ENCODE measurements around the gene CRIP2. TPM values are rescaled to one million over a fixed set of nuclear protein-coding genes. Genes with fewer than 3 reads are reported as not detected.

CRIP2 gene
- total and polyA plus RNA-seq, 2 of the 8 experiments (the other 6 are each of a cell fraction or from before 2014, with no cell fraction given), result 4.2 to 13.5 TPM

DNA sequence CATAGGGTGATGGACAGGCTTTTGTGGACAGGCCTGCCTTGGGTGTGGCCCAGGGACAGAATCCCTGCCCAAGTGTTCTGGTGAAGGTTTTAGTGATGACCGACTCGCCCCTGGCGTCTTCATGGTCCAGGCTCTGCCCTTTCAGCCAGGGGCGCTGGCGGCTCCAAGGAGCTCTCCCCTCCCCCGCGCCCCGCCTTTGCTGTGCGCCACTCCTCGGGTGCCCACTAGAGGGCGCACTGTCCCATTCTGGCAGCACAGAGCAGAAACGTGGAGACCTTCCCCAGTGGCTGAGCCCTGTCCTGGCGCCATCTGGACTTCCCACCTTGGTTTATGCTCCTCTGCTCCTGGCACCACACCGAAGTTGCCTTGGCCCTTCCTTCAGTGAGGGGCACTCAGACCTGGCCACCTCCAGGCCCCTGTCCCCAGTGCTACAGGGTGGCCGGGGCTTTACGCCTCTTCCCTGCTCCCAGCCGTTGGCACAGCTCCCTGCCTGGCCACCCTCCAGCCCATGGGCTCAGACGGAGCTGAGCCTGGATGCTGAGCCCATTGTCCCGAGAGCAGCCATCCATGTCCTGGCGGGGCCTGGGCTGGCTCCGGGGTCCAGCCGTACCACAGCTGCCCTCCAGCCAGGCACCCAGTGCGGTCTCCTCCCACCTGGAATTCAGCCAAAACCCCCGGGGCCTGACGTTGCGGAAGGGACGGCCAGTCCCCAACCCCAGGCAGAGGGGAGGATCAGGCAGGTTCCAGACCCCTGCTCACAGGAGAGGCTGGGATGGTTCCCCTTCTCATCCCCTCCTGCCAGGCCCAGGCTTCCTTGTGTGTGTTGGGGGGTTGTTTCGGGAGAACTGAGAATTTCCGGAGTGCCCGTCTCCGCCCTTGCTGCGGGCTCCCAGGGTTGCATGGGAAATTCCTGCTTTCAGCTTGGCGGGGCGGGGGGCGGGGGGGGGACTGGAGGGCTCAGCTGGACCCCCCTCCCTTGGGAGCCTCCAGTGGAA lies 6.5 kb downstream of the CRIP2 start:
- peak overlapping the region; percentile 78 for H3K18ac ChIP-seq (ENCODE audit: extremely low read depth, low read length)
- H3K9ac ChIP-seq (replicated peaks in 1 of 4; ENCODE audit: extremely low read depth in 1 of 4, low read depth in 3 of 4, low read length in 3 of 4), result peak overlapping the region in 2 of 4 experiments; percentile 70 to 73; a peak in 4 of 7 replicates
- H4K8ac ChIP-seq (ENCODE audit: extremely low read depth, insufficient read depth, low read length), result peak overlapping the region; percentile 95; the same call in 1 of the 2 replicates
- 20% methylated on average over 32 of the region's 35 CpGs; no CpG with 5 or more reads in 1 of the 2 experiments for WGBS, 2 experiments (ENCODE audit: extremely low coverage in 1 of 2, insufficient coverage in 1 of 2, insufficient read length in 1 of 2, insufficient replicate concordance in 2 of 2, low coverage in 1 of 2, low lambda C conversion rate in 2 of 2, missing lambda C conversion rate in 1 of 2)
- CTCF ChIA-PET (ENCODE audit: partially characterized antibody), result interaction anchor here (0.6 to 5.0 kb wide), 37 partner anchors 9 to 441 kb away, joined by 3 to 70 read pairs (median 4); no protein-coding TSS in a partner anchor
- peak overlapping the region in 2 of 4 experiments; percentile 40 to 52; a peak in 4 of 8 replicates for H3K4me3 ChIP-seq (ENCODE audit: extremely low read depth in 1 of 4, insufficient read depth in 2 of 4, low read depth in 3 of 4, low read length in 4 of 4)
- H3K79me2 ChIP-seq (ENCODE audit: control insufficient read depth in 1 of 2, insufficient read depth in 2 of 2, low read length in 2 of 2), result no peaks in the 10 kb centered on the region
- H2BK120ac ChIP-seq (replicated peaks; ENCODE audit: low read depth, low read length), result peak overlapping the region; percentile 54
- H3K14ac ChIP-seq (ENCODE audit: insufficient read length), result no peak overlapping the region
- no peak overlapping the region for H3K23ac ChIP-seq (ENCODE audit: insufficient read length)
- H3K36me3 ChIP-seq (ENCODE audit: control insufficient read depth in 2 of 4, insufficient read depth in 4 of 4, low read length in 3 of 4), result peaks cover 0 to 3% (median 0%) of the 10 kb centered on the region in 4 experiments; a peak in 1 of 8 replicates
- peaks cover 50 to 99% (median 82%) of the 10 kb centered on the region in 4 experiments for H3K27me3 ChIP-seq (replicated peaks in 1 of 4; ENCODE audit: control insufficient read depth in 3 of 4, extremely low read depth in 1 of 4, insufficient read depth in 3 of 4, low read length in 3 of 4)
- FAIRE-seq (no peak), DNase-seq (ENCODE audit: low read depth in 1 of 2, low spot score in 2 of 2) (peak; percentile 66 to 99)
- POLR2A ChIA-PET (ENCODE audit: partially characterized antibody), result interaction anchor here (0.9 to 1.6 kb wide), 7 partner anchors 8 to 291 kb away, joined by 3 to 8 read pairs (median 3); partner anchors contain the start of gene TEDC1
- peak overlapping the region; percentile 65 for H3K4ac ChIP-seq (replicated peaks; ENCODE audit: insufficient read length, low read depth, low read length)
- H2BK12ac ChIP-seq (ENCODE audit: low read depth, low read length), result peak overlapping the region; percentile 99
- H2BK15ac ChIP-seq (ENCODE audit: low read length), result no peak overlapping the region
- H2AK5ac ChIP-seq (ENCODE audit: low read depth, low read length), result no peak overlapping the region
- H3K23me2 ChIP-seq (ENCODE audit: low read depth, low read length), result peaks cover 2% of the 10 kb centered on the region; the same call in 1 of the 2 replicates
- H3K79me1 ChIP-seq (ENCODE audit: low read depth, low read length), result no peaks in the 10 kb centered on the region
- peak overlapping the region; percentile 25 for H4K91ac ChIP-seq (replicated peaks; ENCODE audit: insufficient read length, low read length)
- 0 out of 2 replicates have a peak overlapping the region, but pooled peaks have one; percentile 8 for H3K27ac ChIP-seq (ENCODE audit: low read depth, low read length)
- peak overlapping the region; percentile 85; the same call in 1 of the 2 replicates for H2AFZ ChIP-seq (ENCODE audit: low read length)
- H4K5ac ChIP-seq (ENCODE audit: insufficient read length, low read depth, low read length), result no peak overlapping the region
- H3K4me1 ChIP-seq (replicated peaks in 1 of 4; ENCODE audit: control insufficient read depth in 3 of 4, insufficient read depth in 4 of 4, low read length in 3 of 4), result peaks cover 0 to 38% (median 26%) of the 10 kb centered on the region in 4 experiments; a peak in 6 of 7 replicates
- no peaks in the 10 kb centered on the region for H3K9me3 ChIP-seq (ENCODE audit: insufficient read depth in 2 of 2, low read depth in 1 of 2, low read length in 1 of 2)
- peak overlapping the region; percentile 72; the same call in 1 of the 2 replicates for H2BK20ac ChIP-seq (ENCODE audit: low read length)
- no peak overlapping the region for H3K56ac ChIP-seq (replicated peaks; ENCODE audit: insufficient read length, low read depth, low read length)
- H2BK5ac ChIP-seq (ENCODE audit: low read depth, low read length), result peak overlapping the region; percentile 44; the same call in 1 of the 2 replicates
- peak overlapping the region; percentile 21 to 84 for H3K4me2 ChIP-seq (ENCODE audit: insufficient read depth in 1 of 2, low read depth in 2 of 2, low read length in 2 of 2)
- peaks cover 4 to 15% of the 10 kb centered on the region in 2 experiments for H4K20me1 ChIP-seq (replicated peaks in 1 of 2; ENCODE audit: control insufficient read depth in 1 of 2, insufficient read depth in 2 of 2, low read length in 2 of 2)
- peak; percentile 61 to 86; a peak in 2 of 3 replicates for TF ChIP-seq EP300 (IDR thresholded peaks at IDR 0.05; ENCODE audit: borderline replicate concordance in 1 of 2, low read depth in 2 of 2, low read length in 2 of 2)
- no peak for TF ChIP-seq BCL11A (IDR thresholded peaks at IDR 0.05; ENCODE audit: low read depth in 2 of 2, low read length in 2 of 2)
- TF ChIP-seq SAP30 (IDR thresholded peaks at IDR 0.05; ENCODE audit: insufficient read depth, insufficient replicate concordance, low read length), result no peak
- TF ChIP-seq KDM4A (IDR thresholded peaks at IDR 0.05; ENCODE audit: low read depth, low read length, severe bottlenecking), result peak; percentile 48
- TF ChIP-seq ZNF274 (IDR thresholded peaks at IDR 0.05; ENCODE audit: borderline replicate concordance, extremely low read depth, low read length), result no peak
- peak; percentile 30; the same call in 1 of the 2 replicates for TF ChIP-seq PHF8 (conservative IDR thresholded peaks at IDR 0.05; ENCODE audit: low read depth, low read length)
- TF ChIP-seq POU5F1 (IDR thresholded peaks at IDR 0.05; ENCODE audit: low read depth, low read length), result no peak
- TF ChIP-seq RXRA (IDR thresholded peaks at IDR 0.05; ENCODE audit: insufficient read depth, low read depth, low read length), result peak; percentile 80; the same call in 1 of the 2 replicates
- peak in 1 of 2 experiments; percentile 83; a peak in 2 of 3 replicates for TF ChIP-seq POLR2A (IDR thresholded peaks at IDR 0.05; ENCODE audit: control extremely low read depth in 1 of 2, low read depth in 2 of 2, low read length in 2 of 2)
